Parathyroid adenoma (tissue), 2 donors: ENCODE data around the gene ANKRD23.

Experiments
- H2AFZ ChIP-seq: fragments of 300-600 bp; sonication (generic); one replicate; pipeline ENCODE4 v1.7.0; 2017; ENCODE audit warnings: antibody characterized with exemption, mild to moderate bottlenecking
- H3K27ac ChIP-seq: fragments of 300-600 bp; sonication (generic); one replicate; pipeline ENCODE4 v1.7.0; 2017
- H3K27me3 ChIP-seq: fragments of 300-600 bp; sonication (generic); one replicate; pipeline ENCODE4 v1.7.0; 2017; ENCODE audit warnings: low read length; ENCODE audit not compliant: control insufficient read depth, insufficient read depth
- H3K36me3 ChIP-seq: fragments of 300-600 bp; sonication (generic); one replicate; pipeline ENCODE4 v1.7.0; 2017; ENCODE audit warnings: low read length; ENCODE audit not compliant: control insufficient read depth, insufficient read depth
- H3K4me1 ChIP-seq: fragments of 300-600 bp; sonication (generic); one replicate; pipeline ENCODE4 v1.7.0; 2017; ENCODE audit warnings: control low read depth
- H3K4me2 ChIP-seq: fragments of 300-600 bp; sonication (generic); one replicate; pipeline ENCODE4 v1.7.0; 2017; ENCODE audit warnings: low read length
- H3K4me3 ChIP-seq: fragments of 300-600 bp; sonication (generic); one replicate; pipeline ENCODE4 v1.7.0; 2017; ENCODE audit warnings: low read depth, low read length
- H3K79me2 ChIP-seq: fragments of 300-600 bp; sonication (generic); one replicate; pipeline ENCODE4 v1.7.0; 2017; ENCODE audit warnings: control low read depth
- H3K9ac ChIP-seq: fragments of 300-600 bp; sonication (generic); one replicate; pipeline ENCODE4 v1.7.0; 2017; ENCODE audit warnings: mild to moderate bottlenecking
- H3K9me3 ChIP-seq: fragments of 300-600 bp; sonication (generic); one replicate; pipeline ENCODE4 v1.7.0; 2017; ENCODE audit warnings: low read length; ENCODE audit not compliant: control insufficient read depth
- CTCF ChIP-seq: fragments of 300-600 bp; sonication (generic); IDR thresholded peaks from one replicate; pipeline ENCODE4 v1.7.0; 2017; ENCODE audit warnings: antibody characterized with exemption, mild to moderate bottlenecking
- donor health status: primary hyperparathyroidism.

ANKRD23 gene

GRCh38 chr2:96837575-96837974 lies 6.2 kb downstream of the ANKRD23 start:
- Histone ChIP-seq H3K9me3 (no peaks in the 10 kb centered on the region), H3K79me2 (no peaks in the 10 kb centered on the region), H2AFZ (no peak overlapping the region), H3K36me3 (no peaks in the 10 kb centered on the region), H3K27ac (no peak overlapping the region), H3K4me2 (no peak overlapping the region), H3K27me3 (no peaks in the 10 kb centered on the region), H3K9ac (no peak overlapping the region), H3K4me3 (no peak overlapping the region), H3K4me1 (peaks cover 25% of the 10 kb centered on the region)
- TF ChIP-seq CTCF: no peak

- Histone ChIP-seq H3K27ac (no peak overlapping the region), H3K27me3 (no peaks in the 10 kb centered on the region), H3K4me1 (peaks cover 27% of the 10 kb centered on the region), H3K4me2 (no peak overlapping the region), H3K36me3 (no peaks in the 10 kb centered on the region), H3K4me3 (no peak overlapping the region), H2AFZ (no peak overlapping the region), H3K9me3 (no peaks in the 10 kb centered on the region), H3K9ac (no peak overlapping the region), H3K79me2 (no peaks in the 10 kb centered on the region)
- TF ChIP-seq CTCF: no peak
Observed at GRCh38 chr2:96835830-96836229, 8.0 kb downstream of the ANKRD23 start.

- Histone ChIP-seq H3K27me3 (no peaks in the 10 kb centered on the region), H3K36me3 (no peaks in the 10 kb centered on the region), H3K9ac (no peak overlapping the region), H3K79me2 (no peaks in the 10 kb centered on the region), H3K27ac (peak overlapping the region; percentile 90), H2AFZ (peak overlapping the region; percentile 81), H3K4me1 (peaks cover 15% of the 10 kb centered on the region), H3K4me3 (no peak overlapping the region), H3K4me2 (peak overlapping the region; percentile 26), H3K9me3 (no peaks in the 10 kb centered on the region)
- no peak for TF ChIP-seq CTCF
Observed at GRCh38 chr2:96832754-96833507, 10.9 kb downstream of the ANKRD23 start.

- H3K79me2 ChIP-seq: no peaks in the 10 kb centered on the region
- H3K4me1 ChIP-seq: peaks cover 15% of the 10 kb centered on the region
- H3K4me2 ChIP-seq: no peak overlapping the region
- H3K36me3 ChIP-seq: no peaks in the 10 kb centered on the region
- peak overlapping the region; percentile 90 for H3K27ac ChIP-seq
- no peak overlapping the region for H3K9ac ChIP-seq
- H3K27me3 ChIP-seq: no peaks in the 10 kb centered on the region
- H2AFZ ChIP-seq: peak overlapping the region; percentile 81
- TF ChIP-seq CTCF: no peak
- no peak overlapping the region for H3K4me3 ChIP-seq
- H3K9me3 ChIP-seq: no peaks in the 10 kb centered on the region
Observed at GRCh38 chr2:96832408-96832753, 11.4 kb downstream of the ANKRD23 start.

- Histone ChIP-seq H3K36me3 (no peaks in the 10 kb centered on the region), H2AFZ (no peak overlapping the region), H3K4me1 (peaks cover 15% of the 10 kb centered on the region), H3K9ac (no peak overlapping the region), H3K27ac (no peak overlapping the region), H3K4me2 (no peak overlapping the region), H3K4me3 (no peak overlapping the region), H3K79me2 (no peaks in the 10 kb centered on the region), H3K9me3 (no peaks in the 10 kb centered on the region), H3K27me3 (no peaks in the 10 kb centered on the region)
- TF ChIP-seq CTCF: no peak
Observed at GRCh38 chr2:96831679-96832078, 12.1 kb downstream of the ANKRD23 start.
